AG04450 (cell line): Measurements from ENCODE around the gene ZBTB5. TPM values are rescaled to one million over a fixed set of nuclear protein-coding genes. Genes with fewer than 3 reads are reported as not detected.
"Not testable (repeated sequence)": the region's sequence is repeated elsewhere in the genome, so short reads cannot be mapped to it uniquely, and the experiment has no call there.

Source experiments
- CTCF ChIA-PET: fragments of 300-600, 350-600 bp; formaldehyde crosslinking; extraction: SDS; loops from one replicate; lab custom pipeline; 2022; ENCODE audit warnings: antibody characterized with exemption, inconsistent platforms; lab: Charles Lee
- POLR2A ChIA-PET: fragments of 350-600 bp; formaldehyde crosslinking; extraction: SDS; loops from one replicate; lab custom pipeline; 2021; ENCODE audit warnings: antibody characterized with exemption, inconsistent platforms; lab: Yijun Ruan, JAX
- DNase-seq: peaks from one replicate; pipeline ENCODE4 v3.0.0-alpha.2; 2011; ENCODE audit warnings: low read depth, low spot score
- H3K27ac ChIP-seq: one replicate; pipeline ENCODE4 v1.5.1; 2012; ENCODE audit warnings: low read depth, low read length, control low read depth
- H3K27me3 ChIP-seq: one replicate; pipeline ENCODE4 v1.6.0; 2012; ENCODE audit warnings: low read length; ENCODE audit not compliant: control insufficient read depth, insufficient read depth
- H3K4me3 ChIP-seq: 2 replicates; pipeline ENCODE4 v1.5.1; 2011; ENCODE audit warnings: mild to moderate bottlenecking, low read depth, low read length, control low read depth
- H3K9me3 ChIP-seq: 2 replicates; pipeline ENCODE4 v1.5.1; 2012; ENCODE audit warnings: low read length; ENCODE audit not compliant: control insufficient read depth, insufficient read depth
- polyA plus RNA-seq: library from polyadenylated mRNA; depleted of rRNA; stranded (reverse); fragments of >200 nt; gene quantifications from 2 replicates; pipeline ENCODE4 v1.2.3, GENCODE V29; 2011
- TF ChIP-seq, protein P1 (sequence below): IDR thresholded peaks from 2 replicates; pipeline ENCODE4 v1.5.1; 2011; ENCODE audit warnings: low read depth, low read length, control low read depth, inconsistent platforms

ZBTB5 gene
- polyA plus RNA-seq, 1 experiment = 10.9 TPM

DNA sequence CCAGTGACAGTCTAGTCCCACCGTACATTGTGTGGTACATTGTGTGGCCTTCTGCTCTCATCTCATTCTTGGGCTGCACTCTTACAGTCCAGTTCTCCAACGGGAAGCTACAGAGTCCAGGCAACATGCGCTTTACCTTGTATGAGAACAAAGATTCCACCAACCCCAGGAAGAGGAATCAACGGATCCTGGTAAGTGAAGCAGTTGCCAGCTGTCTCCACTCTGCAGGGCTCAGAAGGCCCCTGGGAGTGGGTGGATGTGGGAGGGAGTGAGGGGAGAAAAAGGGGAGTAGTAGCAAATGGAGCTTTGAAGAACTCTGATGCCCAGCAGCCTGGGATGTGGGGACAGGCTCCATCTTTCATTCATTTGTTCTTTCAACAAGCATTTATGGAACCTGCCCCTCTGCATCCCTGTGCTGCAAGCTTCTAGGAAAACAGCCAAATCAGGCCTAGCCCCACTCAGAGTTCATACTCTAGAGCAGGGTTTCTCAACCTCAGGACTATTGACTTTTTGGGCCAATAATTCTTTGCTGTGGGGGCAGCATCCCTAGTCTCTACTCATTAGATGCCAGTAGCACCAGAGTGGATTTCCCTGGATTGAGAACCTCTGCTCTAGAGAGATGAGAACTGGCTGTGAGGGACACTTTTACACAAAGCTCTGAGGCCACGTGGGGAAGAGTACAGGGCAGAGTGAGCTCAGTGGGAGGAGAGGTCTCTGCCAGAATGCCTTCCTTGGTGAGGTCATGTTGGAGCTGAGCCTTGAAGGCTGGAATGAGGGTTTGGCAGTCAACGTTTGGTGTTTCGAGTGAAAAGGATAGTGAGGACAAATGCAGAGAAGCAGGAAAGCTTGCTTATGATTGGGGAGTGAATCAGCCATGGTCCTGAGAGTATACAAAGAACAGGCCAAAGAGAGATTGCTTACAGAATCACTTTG lies 21.6 kb upstream of the ZBTB5 start:
- ChIA-PET CTCF (no interaction called here), POLR2A (interaction anchor here (1.0 to 1.8 kb wide), 5 partner anchors 8 to 105 kb away, joined by 3 to 11 read pairs (median 3); partner anchors contain the start of genes GRHPR, TOMM5 and ZBTB5)
- TF ChIP-seq, protein P1, sequence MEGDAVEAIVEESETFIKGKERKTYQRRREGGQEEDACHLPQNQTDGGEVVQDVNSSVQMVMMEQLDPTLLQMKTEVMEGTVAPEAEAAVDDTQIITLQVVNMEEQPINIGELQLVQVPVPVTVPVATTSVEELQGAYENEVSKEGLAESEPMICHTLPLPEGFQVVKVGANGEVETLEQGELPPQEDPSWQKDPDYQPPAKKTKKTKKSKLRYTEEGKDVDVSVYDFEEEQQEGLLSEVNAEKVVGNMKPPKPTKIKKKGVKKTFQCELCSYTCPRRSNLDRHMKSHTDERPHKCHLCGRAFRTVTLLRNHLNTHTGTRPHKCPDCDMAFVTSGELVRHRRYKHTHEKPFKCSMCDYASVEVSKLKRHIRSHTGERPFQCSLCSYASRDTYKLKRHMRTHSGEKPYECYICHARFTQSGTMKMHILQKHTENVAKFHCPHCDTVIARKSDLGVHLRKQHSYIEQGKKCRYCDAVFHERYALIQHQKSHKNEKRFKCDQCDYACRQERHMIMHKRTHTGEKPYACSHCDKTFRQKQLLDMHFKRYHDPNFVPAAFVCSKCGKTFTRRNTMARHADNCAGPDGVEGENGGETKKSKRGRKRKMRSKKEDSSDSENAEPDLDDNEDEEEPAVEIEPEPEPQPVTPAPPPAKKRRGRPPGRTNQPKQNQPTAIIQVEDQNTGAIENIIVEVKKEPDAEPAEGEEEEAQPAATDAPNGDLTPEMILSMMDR = no peak
- H3K27ac ChIP-seq = peak overlapping the region; percentile 97
- no peaks in the 10 kb centered on the region for H3K27me3 ChIP-seq
- peak overlapping the region; percentile 95 for H3K4me3 ChIP-seq
- no peaks in the 10 kb centered on the region; the same call in 1 of the 2 replicates for H3K9me3 ChIP-seq
- peak; percentile 91 for DNase-seq

DNA sequence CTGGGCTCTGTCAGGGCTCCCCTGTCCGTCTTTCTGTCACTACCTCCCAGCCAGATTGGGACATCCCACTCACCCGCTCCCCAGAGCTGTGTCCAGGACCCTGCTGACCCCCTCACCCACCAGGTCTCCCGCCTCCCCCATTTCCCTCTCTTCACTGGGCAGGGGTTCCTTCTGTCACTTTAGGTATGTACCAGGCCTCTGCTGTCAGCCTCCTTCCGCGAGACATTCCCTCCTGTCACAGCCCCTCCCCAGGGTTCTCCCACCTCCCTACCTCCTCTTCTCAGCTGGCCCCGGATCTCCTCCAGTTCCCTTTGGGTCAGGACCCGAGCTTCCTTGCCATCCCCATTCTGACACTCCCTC lies 21.0 kb upstream of the ZBTB5 start:
- no peaks in the 10 kb centered on the region; the same call in 1 of the 2 replicates for H3K9me3 ChIP-seq
- TF ChIP-seq, protein P1 = no peak
- DNase-seq = no peak
- no peaks in the 10 kb centered on the region for H3K27me3 ChIP-seq
- CTCF ChIA-PET = no interaction called here
- POLR2A ChIA-PET = interaction anchor here (1.1 to 1.8 kb wide), 4 partner anchors 9 to 88 kb away, joined by 3 to 11 read pairs (median 3); partner anchors contain the start of genes GRHPR and ZBTB5
- H3K27ac ChIP-seq = peak overlapping the region; percentile 97
- peak overlapping the region; percentile 95 for H3K4me3 ChIP-seq

DNA sequence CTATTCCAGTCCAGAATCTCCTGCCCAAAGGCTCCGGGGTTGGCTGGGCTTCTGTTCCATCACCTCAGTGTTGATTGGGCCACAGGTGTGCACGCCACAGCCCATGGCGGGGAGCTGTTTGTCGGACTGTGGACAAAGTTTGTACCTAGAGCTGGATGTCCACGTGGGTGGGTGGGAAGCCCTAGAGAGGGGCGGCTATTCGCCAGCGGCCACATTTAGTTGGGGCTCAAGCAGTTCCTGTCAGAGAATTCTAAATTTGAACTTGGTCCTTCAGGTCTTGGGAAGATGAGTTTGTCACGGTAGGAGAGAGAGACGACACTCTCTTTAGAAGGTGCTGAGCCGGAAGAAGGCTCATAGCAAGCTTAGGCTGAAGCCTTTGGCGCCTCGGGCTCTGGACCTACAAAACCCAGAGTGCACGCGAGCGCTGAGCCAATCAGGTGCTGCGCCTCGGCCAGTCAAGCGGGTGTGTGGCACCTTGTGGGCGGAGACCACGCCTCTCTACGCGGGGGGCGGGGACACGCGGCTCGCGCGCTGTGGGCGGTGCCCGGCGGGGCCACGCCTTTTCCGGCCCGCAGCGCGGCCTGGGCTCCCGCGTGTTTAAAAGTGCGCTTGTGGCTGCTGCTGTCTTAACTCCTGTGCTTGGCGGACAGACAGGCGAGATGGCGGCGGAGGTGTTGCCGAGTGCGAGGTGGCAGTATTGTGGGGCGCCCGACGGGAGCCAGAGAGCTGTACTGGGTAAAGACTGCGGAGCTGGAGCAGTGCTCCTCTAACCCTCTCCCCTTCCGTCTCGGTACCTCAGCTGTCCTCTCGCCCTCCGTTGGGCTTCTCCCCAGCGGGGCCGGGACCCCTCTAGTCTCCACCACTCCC lies 20.4 kb upstream of the ZBTB5 start, which contains the start of gene POLR1E:
TSS of gene POLR1E (plus strand) at position 560 of the 867 bp plus-strand sequence. CDS start at position 660, 100 bp downstream.
- Histone ChIP-seq H3K4me3 (peak within 1 kb of the TSS; percentile 95), H3K27ac (peak within 1 kb of the TSS; percentile 97), H3K9me3 (no peaks in the 10 kb centered on the region; the same call in 1 of the 2 replicates), H3K27me3 (peaks cover 2% of the 10 kb centered on the region)
- peak; percentile 76 for DNase-seq
- POLR2A ChIA-PET = interaction anchor here (0.5 to 1.8 kb wide), 4 partner anchors 20 to 88 kb away, joined by 3 to 11 read pairs (median 4); partner anchors contain the start of gene ZBTB5
- TF ChIP-seq, protein P1 = no peak
- CTCF ChIA-PET = no interaction called here

DNA sequence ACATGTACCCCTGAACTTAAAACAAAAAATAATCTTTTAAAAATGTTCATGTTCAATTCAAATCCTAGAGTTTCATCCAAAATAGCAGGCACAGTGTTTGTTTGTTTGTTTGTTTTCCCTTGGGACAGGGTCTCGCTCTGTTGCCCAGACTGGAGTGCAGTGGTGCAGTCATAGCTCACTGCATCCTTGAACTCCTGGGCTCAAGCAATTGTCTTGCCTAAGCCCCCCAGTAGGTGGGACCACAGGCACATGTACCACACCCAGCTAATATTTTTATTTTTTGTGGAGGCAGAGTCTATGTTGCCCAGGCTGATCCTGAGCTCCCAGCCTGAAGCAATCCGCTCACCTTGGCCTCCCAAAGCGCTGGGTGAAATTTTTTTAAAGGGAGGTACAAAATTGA lies 15.5 kb upstream of the ZBTB5 start:
- TF ChIP-seq, protein P1 = no peak
- Histone ChIP-seq H3K27me3 (peaks cover 8% of the 10 kb centered on the region), H3K9me3 (no peaks in the 10 kb centered on the region; the same call in 1 of the 2 replicates), H3K27ac (no peak overlapping the region), H3K4me3 (no peak overlapping the region)
- ChIA-PET CTCF (interaction anchor here (1.0 to 2.2 kb wide), 6 partner anchors 8 to 783 kb away, joined by 3 to 10 read pairs (median 6); partner anchors contain the start of gene TOMM5), POLR2A (no interaction called here)
- no peak for DNase-seq

DNA sequence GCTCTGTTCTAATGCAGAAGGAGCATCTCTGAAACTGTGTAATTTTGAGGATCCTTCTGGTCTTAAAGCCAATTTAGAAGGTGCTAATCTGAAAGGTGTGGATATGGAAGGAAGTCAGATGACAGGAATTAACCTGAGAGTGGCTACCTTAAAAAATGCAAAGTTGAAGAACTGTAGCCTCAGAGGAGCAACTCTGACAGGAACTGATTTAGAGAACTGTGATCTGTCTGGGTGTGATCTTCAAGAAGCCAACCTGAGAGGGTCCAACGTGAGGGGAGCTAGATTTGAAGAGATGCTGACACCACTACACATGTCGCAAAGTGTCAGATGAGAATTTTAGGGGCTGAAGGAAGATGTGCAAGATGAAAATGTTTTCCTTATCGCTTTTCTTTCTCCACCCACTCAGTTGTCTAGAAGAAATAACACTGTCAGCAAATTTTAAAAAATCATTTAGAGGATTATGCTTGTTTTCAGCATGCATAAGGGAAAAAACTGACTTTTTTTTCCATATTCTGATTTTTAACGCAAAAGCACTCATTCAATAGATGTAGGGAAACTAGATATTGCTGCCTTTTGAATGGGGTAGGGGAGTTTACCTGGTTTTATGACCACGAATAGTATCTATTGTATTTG lies 12.9 kb upstream of the ZBTB5 start:
- POLR2A ChIA-PET, CTCF ChIA-PET: not testable (repeated sequence)

DNA sequence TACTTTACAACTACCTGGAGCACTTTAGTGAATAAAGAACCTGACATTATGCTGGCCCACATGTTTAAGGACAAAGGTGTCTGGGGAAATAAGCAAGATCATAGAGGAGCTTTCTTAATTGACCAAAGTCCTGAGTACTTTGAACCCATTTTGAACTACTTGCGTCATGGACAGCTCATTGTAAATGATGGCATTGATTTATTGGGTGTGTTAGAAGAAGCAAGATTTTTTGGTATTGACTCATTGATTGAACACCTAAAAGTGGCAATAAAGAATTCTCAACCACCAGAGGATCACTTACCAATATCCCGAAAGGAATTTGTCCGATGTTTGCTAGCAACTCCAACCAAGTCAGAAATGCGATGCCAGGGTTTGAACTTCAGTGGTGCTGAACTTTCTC lies 12.2 kb upstream of the ZBTB5 start:
- POLR2A ChIA-PET, H3K9me3 ChIP-seq, H3K27ac ChIP-seq, H3K4me3 ChIP-seq, DNase-seq, CTCF ChIA-PET, H3K27me3 ChIP-seq: not testable (repeated sequence)

More for the DNA sequence above, 12.9 kb upstream of the ZBTB5 start:
- not testable (repeated sequence) for H3K27me3 ChIP-seq, H3K4me3 ChIP-seq, DNase-seq, H3K27ac ChIP-seq, H3K9me3 ChIP-seq
